Brain microvascular endothelial cell (primary cell): ENCODE results near the gene BRF1.

Experiments
- DNase-seq: peaks from one replicate; pipeline ENCODE4 v3.0.0-alpha.2; 2020
- H3K27ac ChIP-seq: fragments of 250-450 bp; sonication (Bioruptor Pico); 2 replicates; pipeline ENCODE4 v1.5.1; 2020; ENCODE audit warnings: mild to moderate bottlenecking, moderate library complexity
- H3K27me3 ChIP-seq: fragments of 250-450 bp; sonication (Bioruptor Pico); replicated peaks from 2 replicates; pipeline ENCODE4 v1.5.1; 2020; ENCODE audit warnings: mild to moderate bottlenecking
- H3K36me3 ChIP-seq: fragments of 250-450 bp; sonication (Bioruptor Pico); replicated peaks from 2 replicates; pipeline ENCODE4 v1.5.1; 2020; ENCODE audit warnings: mild to moderate bottlenecking
- H3K4me3 ChIP-seq: 2 replicates; pipeline ENCODE4 v1.5.1; 2011; ENCODE audit warnings: low read depth, mild to moderate bottlenecking, control low read depth, low read length, moderate library complexity
- in situ Hi-C: cut with HindIII; loops from 2 replicates; pipeline ENCODE4 v1.10.0; 2017; ENCODE audit warnings: low sequenced_read_pairs, low pct_ligation_motif_present
- TF ChIP-seq, protein P1 (sequence below): IDR thresholded peaks from 2 replicates; pipeline ENCODE4 v1.5.1; 2011; ENCODE audit warnings: low read depth, mild to moderate bottlenecking, moderate library complexity, low read length, control low read depth, inconsistent platforms; ENCODE audit errors: missing control alignments

Gene BRF1

DNA sequence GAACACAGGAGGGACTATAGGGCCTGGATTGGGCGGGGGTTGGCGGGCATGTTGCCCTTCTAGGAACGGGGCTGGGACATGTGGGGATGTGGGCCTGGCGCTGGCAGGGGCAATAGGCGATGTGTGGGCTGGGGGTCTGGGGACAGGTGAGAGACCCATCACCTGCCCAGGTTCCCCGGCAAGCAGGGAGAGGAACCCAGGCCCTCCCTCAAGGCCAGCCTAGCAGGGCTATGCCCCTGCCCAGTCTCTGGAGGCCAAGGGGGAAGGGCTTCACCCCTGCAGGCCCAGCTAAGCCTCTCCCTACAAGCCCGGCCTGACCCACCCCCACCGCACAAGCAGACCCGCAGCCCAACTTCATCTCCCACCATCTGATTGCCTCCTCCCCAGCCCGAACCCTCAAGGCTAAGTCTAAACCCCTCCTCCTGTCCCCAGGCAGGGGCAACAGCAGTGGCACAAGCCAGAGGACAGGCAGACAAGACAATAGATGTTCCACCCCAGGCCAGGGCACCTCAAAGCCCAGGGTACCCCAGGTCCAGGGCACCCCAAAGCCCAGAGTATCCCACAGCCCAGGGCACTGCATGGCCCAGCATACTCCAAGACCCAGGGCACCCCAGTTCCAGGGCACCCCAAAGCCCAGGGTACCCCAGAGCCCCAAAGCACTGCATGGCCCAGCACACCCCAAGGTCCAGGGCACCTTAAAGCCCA is 138.7 kb downstream of the BRF1 start:
- TF ChIP-seq, protein P1, sequence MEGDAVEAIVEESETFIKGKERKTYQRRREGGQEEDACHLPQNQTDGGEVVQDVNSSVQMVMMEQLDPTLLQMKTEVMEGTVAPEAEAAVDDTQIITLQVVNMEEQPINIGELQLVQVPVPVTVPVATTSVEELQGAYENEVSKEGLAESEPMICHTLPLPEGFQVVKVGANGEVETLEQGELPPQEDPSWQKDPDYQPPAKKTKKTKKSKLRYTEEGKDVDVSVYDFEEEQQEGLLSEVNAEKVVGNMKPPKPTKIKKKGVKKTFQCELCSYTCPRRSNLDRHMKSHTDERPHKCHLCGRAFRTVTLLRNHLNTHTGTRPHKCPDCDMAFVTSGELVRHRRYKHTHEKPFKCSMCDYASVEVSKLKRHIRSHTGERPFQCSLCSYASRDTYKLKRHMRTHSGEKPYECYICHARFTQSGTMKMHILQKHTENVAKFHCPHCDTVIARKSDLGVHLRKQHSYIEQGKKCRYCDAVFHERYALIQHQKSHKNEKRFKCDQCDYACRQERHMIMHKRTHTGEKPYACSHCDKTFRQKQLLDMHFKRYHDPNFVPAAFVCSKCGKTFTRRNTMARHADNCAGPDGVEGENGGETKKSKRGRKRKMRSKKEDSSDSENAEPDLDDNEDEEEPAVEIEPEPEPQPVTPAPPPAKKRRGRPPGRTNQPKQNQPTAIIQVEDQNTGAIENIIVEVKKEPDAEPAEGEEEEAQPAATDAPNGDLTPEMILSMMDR, result no peak
- Histone ChIP-seq H3K27ac (no peak overlapping the region), H3K27me3 (peaks cover 1% of the 10 kb centered on the region), H3K36me3 (no peaks in the 10 kb centered on the region), H3K4me3 (no peak overlapping the region)
- no peak for DNase-seq
- in situ Hi-C loops, result no loop called here

DNA sequence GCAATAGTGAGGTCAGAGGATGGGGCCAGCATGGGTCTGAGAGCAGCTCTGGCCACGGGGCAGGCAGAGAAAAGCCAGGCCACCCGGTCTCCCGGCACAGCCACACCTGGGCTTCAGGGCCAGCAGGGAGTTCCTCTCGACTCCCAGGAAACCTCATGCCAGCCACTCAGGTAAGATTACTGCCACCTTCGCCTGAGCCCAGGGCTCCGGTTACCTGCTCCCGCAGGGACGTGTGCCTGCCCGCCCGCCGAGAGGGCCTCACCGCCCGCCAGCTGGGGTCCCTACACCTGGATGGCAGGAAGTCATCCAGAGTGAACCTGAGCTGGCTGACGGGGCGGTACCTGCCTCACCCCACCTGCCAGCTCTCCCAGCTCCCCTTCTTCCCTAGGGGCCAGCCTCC is 139.5 kb downstream of the BRF1 start:
- H3K27ac ChIP-seq, result no peak overlapping the region
- H3K27me3 ChIP-seq, result peaks cover 2% of the 10 kb centered on the region
- TF ChIP-seq, protein P1, result no peak
- DNase-seq, result no peak
- in situ Hi-C loops, result no loop called here
- no peaks in the 10 kb centered on the region for H3K36me3 ChIP-seq
- H3K4me3 ChIP-seq, result no peak overlapping the region

DNA sequence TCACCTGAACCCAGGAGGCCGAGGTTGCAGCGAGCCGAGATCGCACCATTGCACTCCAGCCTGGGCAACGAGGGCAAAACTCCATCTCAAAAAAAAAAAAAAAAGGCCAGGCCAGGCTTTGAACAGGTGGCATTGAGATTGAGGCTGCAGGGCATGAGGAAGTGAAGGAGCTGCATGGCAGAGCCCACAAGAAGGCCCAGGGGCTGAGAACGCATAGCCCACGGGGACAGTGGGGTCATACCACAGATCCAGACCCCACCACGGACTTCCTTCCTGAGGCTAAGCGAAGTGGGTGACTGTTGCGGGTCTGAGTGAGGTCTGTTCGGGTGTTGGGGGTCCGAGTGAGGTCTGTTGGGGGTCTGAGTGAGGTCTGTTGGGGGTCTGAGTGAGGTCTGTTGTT is 140.0 kb downstream of the BRF1 start:
- DNase-seq, result no peak
- Histone ChIP-seq H3K27me3 (peaks cover 2% of the 10 kb centered on the region), H3K4me3 (no peak overlapping the region), H3K27ac (no peak overlapping the region), H3K36me3 (no peaks in the 10 kb centered on the region)
- in situ Hi-C loops, result no loop called here
- TF ChIP-seq, protein P1, result no peak

DNA sequence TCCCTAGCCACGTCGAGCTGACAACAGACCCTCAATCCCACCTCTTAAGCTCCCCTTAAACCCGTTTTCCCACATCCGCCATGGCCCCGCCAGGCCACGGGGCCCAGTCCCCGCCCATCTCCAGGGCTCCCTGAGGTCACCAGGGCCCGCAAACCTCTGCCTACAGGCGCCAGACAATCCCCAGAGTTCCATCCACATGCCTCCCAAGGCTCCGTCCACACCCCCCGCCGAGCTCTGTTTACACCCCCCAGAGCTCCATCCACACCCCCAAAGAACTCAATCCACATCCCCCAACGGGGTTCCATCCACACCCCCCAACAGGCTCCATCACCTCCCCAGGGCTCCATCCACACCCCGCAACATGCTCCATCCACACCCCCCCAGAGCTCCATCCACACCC is 141.5 kb downstream of the BRF1 start:
- in situ Hi-C loops, result no loop called here
- Histone ChIP-seq H3K36me3 (no peaks in the 10 kb centered on the region), H3K4me3 (no peak overlapping the region), H3K27ac (no peak overlapping the region), H3K27me3 (peaks cover 2% of the 10 kb centered on the region)
- no peak for DNase-seq
- TF ChIP-seq, protein P1, result no peak
